IMR-90 (cell line): ENCODE data around the gene GFOD2.

Experiments
- BHLHE40 ChIP-seq: fragments of 150-350 bp; IDR thresholded peaks from 2 replicates; pipeline ENCODE4 v1.6.1; 2016; ENCODE audit warnings: mild to moderate bottlenecking, low read depth, low read length
- CEBPB ChIP-seq: IDR thresholded peaks from 2 replicates; pipeline ENCODE4 v1.6.1; 2012; ENCODE audit warnings: low read depth, low read length, improper control_type of control experiment
- POLR2A ChIP-seq: IDR thresholded peaks from 2 replicates; pipeline ENCODE4 v1.6.1; 2012; ENCODE audit warnings: mild to moderate bottlenecking, low read depth, low read length
- RAD21 ChIP-seq: IDR thresholded peaks from 2 replicates; pipeline ENCODE4 v1.6.1; 2012; ENCODE audit warnings: low read length, improper control_type of control experiment
- RFX5 ChIP-seq: IDR thresholded peaks from 2 replicates; pipeline ENCODE4 v1.8.0; 2012; ENCODE audit warnings: low read depth, mild to moderate bottlenecking, low read length, moderate library complexity
- SMC3 ChIP-seq: fragments of 150-350 bp; IDR thresholded peaks from 2 replicates; pipeline ENCODE4 v1.6.1; 2016; ENCODE audit warnings: low read depth, mild to moderate bottlenecking, antibody characterized with exemption, low read length, moderate library complexity
- TF ChIP-seq, protein P1 (sequence below): conservative IDR thresholded peaks from 2 replicates; pipeline ENCODE4 v1.5.1; 2012; ENCODE audit warnings: mild to moderate bottlenecking, low read depth, low read length, improper control_type of control experiment

DNA sequence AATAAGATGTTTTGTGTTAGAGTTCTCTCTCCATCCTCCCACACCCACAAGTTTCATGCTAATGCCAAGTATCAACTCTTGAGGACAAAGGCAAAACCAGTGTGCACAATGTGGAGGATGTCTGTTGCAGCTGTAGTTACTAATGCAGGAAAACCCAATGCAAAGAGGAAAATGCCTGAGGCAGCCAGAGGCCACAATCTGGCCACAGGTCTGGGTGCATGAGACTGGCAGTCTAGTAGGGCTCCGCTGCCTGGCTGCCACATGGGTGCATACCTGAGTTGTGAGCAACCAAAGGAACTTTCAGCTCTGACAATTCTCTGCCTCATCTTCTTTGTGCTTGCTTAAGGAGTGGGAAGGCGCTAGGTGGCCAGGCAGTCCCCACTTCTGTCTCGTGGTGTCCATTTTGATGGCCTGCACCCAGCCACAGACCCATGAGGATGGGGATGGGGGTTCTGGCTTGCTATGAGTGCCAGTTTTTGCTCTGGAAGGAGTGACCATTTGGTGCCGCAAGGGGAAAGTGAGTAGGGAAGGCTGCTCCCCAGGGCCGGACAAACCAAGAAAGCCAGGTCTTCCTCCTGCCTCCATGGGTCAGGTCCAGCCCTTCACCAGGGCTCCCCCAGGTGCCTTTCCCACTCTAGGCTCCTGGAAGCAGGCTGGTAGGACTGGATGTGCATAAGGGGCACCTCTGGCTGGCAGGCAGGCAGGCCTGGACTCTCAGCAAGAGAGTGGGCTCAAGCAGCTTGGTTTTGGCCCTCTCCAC, 4.2 kb upstream of the GFOD2 start:
- TF ChIP-seq RAD21 (no peak), CEBPB (no peak), POLR2A (no peak), RFX5 (no peak), SMC3 (no peak), BHLHE40 (no peak)
- TF ChIP-seq, protein P1, sequence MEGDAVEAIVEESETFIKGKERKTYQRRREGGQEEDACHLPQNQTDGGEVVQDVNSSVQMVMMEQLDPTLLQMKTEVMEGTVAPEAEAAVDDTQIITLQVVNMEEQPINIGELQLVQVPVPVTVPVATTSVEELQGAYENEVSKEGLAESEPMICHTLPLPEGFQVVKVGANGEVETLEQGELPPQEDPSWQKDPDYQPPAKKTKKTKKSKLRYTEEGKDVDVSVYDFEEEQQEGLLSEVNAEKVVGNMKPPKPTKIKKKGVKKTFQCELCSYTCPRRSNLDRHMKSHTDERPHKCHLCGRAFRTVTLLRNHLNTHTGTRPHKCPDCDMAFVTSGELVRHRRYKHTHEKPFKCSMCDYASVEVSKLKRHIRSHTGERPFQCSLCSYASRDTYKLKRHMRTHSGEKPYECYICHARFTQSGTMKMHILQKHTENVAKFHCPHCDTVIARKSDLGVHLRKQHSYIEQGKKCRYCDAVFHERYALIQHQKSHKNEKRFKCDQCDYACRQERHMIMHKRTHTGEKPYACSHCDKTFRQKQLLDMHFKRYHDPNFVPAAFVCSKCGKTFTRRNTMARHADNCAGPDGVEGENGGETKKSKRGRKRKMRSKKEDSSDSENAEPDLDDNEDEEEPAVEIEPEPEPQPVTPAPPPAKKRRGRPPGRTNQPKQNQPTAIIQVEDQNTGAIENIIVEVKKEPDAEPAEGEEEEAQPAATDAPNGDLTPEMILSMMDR: no peak
